KMS-11 (cell line): ENCODE results near the gene CELF4.

Source experiments
- H2AFZ ChIP-seq: fragments of 200-600 bp; sonication (generic); 2 replicates; pipeline ENCODE4 v1.6.1; 2016; ENCODE audit warnings: antibody characterized with exemption, mixed run types, low read depth
- H3K27ac ChIP-seq: fragments of 200-600 bp; sonication (generic); 2 replicates; pipeline ENCODE4 v1.6.1; 2016; ENCODE audit warnings: mild to moderate bottlenecking, mixed run types
- H3K27me3 ChIP-seq: fragments of 200-600 bp; sonication (generic); 2 replicates; pipeline ENCODE4 v1.6.1; 2017; ENCODE audit warnings: mild to moderate bottlenecking, low read depth, mixed run types, moderate library complexity; ENCODE audit not compliant: insufficient read depth
- H3K36me3 ChIP-seq: fragments of 200-600 bp; sonication (generic); 2 replicates; pipeline ENCODE4 v1.6.1; 2017; ENCODE audit warnings: mild to moderate bottlenecking, mixed run types; ENCODE audit not compliant: insufficient read depth
- H3K4me1 ChIP-seq: fragments of 200-600 bp; sonication (generic); 2 replicates; pipeline ENCODE4 v1.6.1; 2016; ENCODE audit warnings: mild to moderate bottlenecking, low read depth, mixed run types; ENCODE audit not compliant: poor library complexity, severe bottlenecking
- H3K4me2 ChIP-seq: fragments of 200-600 bp; sonication (generic); 2 replicates; pipeline ENCODE4 v1.7.0; 2016; ENCODE audit warnings: mild to moderate bottlenecking, mixed run types
- H3K4me3 ChIP-seq: fragments of 200-600 bp; sonication (generic); IDR thresholded peaks from 2 replicates; pipeline ENCODE4 v1.6.1; 2017; ENCODE audit warnings: low read depth, low read length, mixed read lengths; ENCODE audit not compliant: insufficient read depth
- H3K79me2 ChIP-seq: fragments of 200-600 bp; sonication (generic); 2 replicates; pipeline ENCODE4 v1.6.1; 2016; ENCODE audit warnings: low read depth, mixed run types; ENCODE audit not compliant: insufficient read depth
- H3K9ac ChIP-seq: fragments of 200-600 bp; sonication (generic); 2 replicates; pipeline ENCODE4 v1.6.1; 2016; ENCODE audit warnings: mild to moderate bottlenecking, mixed run types
- H4K20me1 ChIP-seq: fragments of 200-600 bp; sonication (generic); 2 replicates; pipeline ENCODE4 v1.6.1; 2016; ENCODE audit warnings: mild to moderate bottlenecking, mixed run types; ENCODE audit not compliant: insufficient read depth
- TF ChIP-seq, protein P1 (sequence below): fragments of 200-600 bp; sonication (generic); conservative IDR thresholded peaks from 2 replicates; pipeline ENCODE4 v1.6.1; 2017; ENCODE audit warnings: low read depth, mild to moderate bottlenecking, antibody characterized with exemption, low read length, moderate library complexity, mixed read lengths

The CELF4 gene

GRCh38 chr18:37519510-37520135, 46.0 kb downstream of the CELF4 start:
- Histone ChIP-seq H3K9ac (no peak overlapping the region), H3K27ac (no peak overlapping the region), H4K20me1 (no peaks in the 10 kb centered on the region), H3K79me2 (no peaks in the 10 kb centered on the region), H3K4me1 (no peaks in the 10 kb centered on the region), H3K36me3 (no peaks in the 10 kb centered on the region), H3K27me3 (no peaks in the 10 kb centered on the region), H3K4me2 (no peak overlapping the region), H3K4me3 (no peak overlapping the region), H2AFZ (no peak overlapping the region)
- TF ChIP-seq, protein P1, sequence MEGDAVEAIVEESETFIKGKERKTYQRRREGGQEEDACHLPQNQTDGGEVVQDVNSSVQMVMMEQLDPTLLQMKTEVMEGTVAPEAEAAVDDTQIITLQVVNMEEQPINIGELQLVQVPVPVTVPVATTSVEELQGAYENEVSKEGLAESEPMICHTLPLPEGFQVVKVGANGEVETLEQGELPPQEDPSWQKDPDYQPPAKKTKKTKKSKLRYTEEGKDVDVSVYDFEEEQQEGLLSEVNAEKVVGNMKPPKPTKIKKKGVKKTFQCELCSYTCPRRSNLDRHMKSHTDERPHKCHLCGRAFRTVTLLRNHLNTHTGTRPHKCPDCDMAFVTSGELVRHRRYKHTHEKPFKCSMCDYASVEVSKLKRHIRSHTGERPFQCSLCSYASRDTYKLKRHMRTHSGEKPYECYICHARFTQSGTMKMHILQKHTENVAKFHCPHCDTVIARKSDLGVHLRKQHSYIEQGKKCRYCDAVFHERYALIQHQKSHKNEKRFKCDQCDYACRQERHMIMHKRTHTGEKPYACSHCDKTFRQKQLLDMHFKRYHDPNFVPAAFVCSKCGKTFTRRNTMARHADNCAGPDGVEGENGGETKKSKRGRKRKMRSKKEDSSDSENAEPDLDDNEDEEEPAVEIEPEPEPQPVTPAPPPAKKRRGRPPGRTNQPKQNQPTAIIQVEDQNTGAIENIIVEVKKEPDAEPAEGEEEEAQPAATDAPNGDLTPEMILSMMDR = no peak

DNA sequence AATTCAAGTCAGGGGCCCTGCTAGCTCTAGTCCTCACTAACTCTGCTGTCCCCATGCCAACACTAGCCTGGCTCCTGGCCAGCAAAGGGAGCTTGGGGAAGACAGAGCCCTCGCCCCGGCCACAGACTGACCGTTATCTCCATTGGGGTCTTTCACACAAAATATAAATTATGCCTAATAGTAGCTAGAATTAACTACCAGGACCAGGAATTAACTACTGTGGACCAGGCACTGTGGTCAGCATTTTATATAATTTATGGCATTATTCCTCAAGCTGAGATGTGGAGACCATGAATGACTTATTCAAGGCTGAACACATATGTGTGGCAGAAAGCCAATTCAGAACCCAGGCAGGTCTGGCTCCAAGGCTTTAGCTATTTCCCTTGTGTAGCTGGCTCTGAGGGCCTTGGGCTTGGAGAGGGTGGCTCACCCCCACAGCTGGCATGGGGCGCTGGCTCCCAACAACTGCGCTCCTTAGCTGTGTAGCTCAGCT, 49.2 kb downstream of the CELF4 start:
- Histone ChIP-seq H3K27ac (no peak overlapping the region), H3K36me3 (no peaks in the 10 kb centered on the region), H3K27me3 (no peaks in the 10 kb centered on the region), H3K79me2 (no peaks in the 10 kb centered on the region), H2AFZ (no peak overlapping the region), H3K4me1 (no peaks in the 10 kb centered on the region), H3K9ac (no peak overlapping the region), H4K20me1 (no peaks in the 10 kb centered on the region), H3K4me3 (no peak overlapping the region), H3K4me2 (no peak overlapping the region)
- TF ChIP-seq, protein P1 = no peak

GRCh38 chr18:37514953-37515352, 50.6 kb downstream of the CELF4 start:
- Histone ChIP-seq H3K9ac (no peak overlapping the region), H3K36me3 (no peaks in the 10 kb centered on the region), H4K20me1 (no peaks in the 10 kb centered on the region), H3K27me3 (no peaks in the 10 kb centered on the region), H3K4me2 (no peak overlapping the region), H3K4me3 (no peak overlapping the region), H3K27ac (no peak overlapping the region), H3K4me1 (no peaks in the 10 kb centered on the region), H3K79me2 (no peaks in the 10 kb centered on the region), H2AFZ (no peak overlapping the region)
- TF ChIP-seq, protein P1 = no peak

GRCh38 chr18:37512400-37512799, 53.2 kb downstream of the CELF4 start:
- Histone ChIP-seq H3K4me1 (no peaks in the 10 kb centered on the region), H4K20me1 (no peaks in the 10 kb centered on the region), H3K79me2 (no peaks in the 10 kb centered on the region), H3K27ac (no peak overlapping the region), H3K4me2 (no peak overlapping the region), H2AFZ (no peak overlapping the region), H3K9ac (no peak overlapping the region), H3K36me3 (no peaks in the 10 kb centered on the region), H3K27me3 (no peaks in the 10 kb centered on the region), H3K4me3 (no peak overlapping the region)
- TF ChIP-seq, protein P1 = no peak
